Lung (tissue), 12 donors: Measurements from ENCODE around the gene TNFSF13B. TPM values are rescaled to one million over a fixed set of nuclear protein-coding genes. Genes with fewer than 3 reads are reported as not detected.
A peak's percentile ranks its signal among the peaks of the same experiment; 100 is the strongest.

Source experiments
- ATAC-seq: fragments of 200-7000 bp; cut with Tn5 transposase; one replicate; pipeline ENCODE4 v1.9.1; 2020; ENCODE audit warnings: moderate number of reproducible peaks; ENCODE audit not compliant: insufficient read depth, low FRiP score
- DNase-seq, 3 donors: peaks; one replicate each; pipeline ENCODE4 v3.0.0-alpha.2; 2013 to 2017
- H3K27ac ChIP-seq, 2 donors: one replicate each; pipeline ENCODE4 v1.5.1; 2013; ENCODE audit warnings: mild to moderate bottlenecking in 2 of 2, moderate library complexity in 2 of 2, control low read depth in 1 of 2, inconsistent platforms in 1 of 2, low read depth in 1 of 2, low read length in 1 of 2
- H3K27me3 ChIP-seq, 3 donors: one replicate each; pipeline ENCODE4 v1.5.1; 2013; ENCODE audit warnings: low read length in 2 of 3; ENCODE audit not compliant: control insufficient read depth in 3 of 3, insufficient read depth in 3 of 3
- H3K36me3 ChIP-seq, 4 donors: one replicate each; pipeline ENCODE4 v1.5.1; 2013; ENCODE audit warnings: low read length in 4 of 4, mild to moderate bottlenecking in 1 of 4, moderate library complexity in 1 of 4; ENCODE audit not compliant: control insufficient read depth in 4 of 4, insufficient read depth in 4 of 4
- H3K4me1 ChIP-seq, 5 donors: one replicate each; pipeline ENCODE4 v1.5.1; 2013; ENCODE audit warnings: low read length in 5 of 5, mild to moderate bottlenecking in 2 of 5, moderate library complexity in 1 of 5; ENCODE audit not compliant: control insufficient read depth in 5 of 5, insufficient read depth in 5 of 5
- H3K4me3 ChIP-seq: one replicate; pipeline ENCODE4 v1.5.1; 2013; ENCODE audit warnings: mild to moderate bottlenecking, control low read depth, moderate library complexity
- H3K9ac ChIP-seq, 2 donors: one replicate each; pipeline ENCODE4 v1.5.1; 2013; ENCODE audit warnings: low read length in 2 of 2, control low read depth in 1 of 2; ENCODE audit not compliant: insufficient read depth in 1 of 2
- H3K9me3 ChIP-seq, 4 donors: one replicate each; pipeline ENCODE4 v1.5.1; 2013; ENCODE audit warnings: low read length in 3 of 4, mild to moderate bottlenecking in 1 of 4, moderate library complexity in 1 of 4; ENCODE audit not compliant: control insufficient read depth in 4 of 4, insufficient read depth in 3 of 4
- CTCF ChIP-seq: IDR thresholded peaks from 2 replicates; pipeline ENCODE4 v1.5.1; 2012; ENCODE audit warnings: mild to moderate bottlenecking; ENCODE audit errors: control extremely low read depth, extremely low read depth
- WGBS, 2 donors: extraction: QIAGEN DNeasy Blood & Tissue Kit; methylation state at CpG; one replicate each; pipeline ENCODE4 v1.1.7; 2013; 5-methylcytosine and 5-hydroxymethylcytosine counted together
- polyA plus RNA-seq, 2 donors: library from polyadenylated mRNA; stranded (reverse); fragments of 200-250 nt; gene quantifications; one replicate each; pipeline ENCODE4 v1.2.1, GENCODE V29; 2013
- total RNA-seq, 2 donors: library from RNA; depleted of rRNA in 1 of 2; stranded (reverse); fragments of >200 nt in 1 of 2; gene quantifications; one replicate each; pipeline ENCODE4 v1.2.1, GENCODE V29; 2014 to 2021
- donor health status: control.
- donor health status: control.
- donor health status: Bipolar disorder and iron deficiency.
- donor health status: healthy.
- donor health status: DM: yes; HTN: yes; CAD: no.

TNFSF13B gene
- total and polyA plus RNA-seq, 4 donors: 6.0 to 32.9 (median 24.9) TPM

- Histone ChIP-seq H3K4me1 (no peaks in the 10 kb centered on the region), H3K36me3 (no peaks in the 10 kb centered on the region), H3K27me3 (no peaks in the 10 kb centered on the region), H3K9ac (no peak overlapping the region), H3K9me3 (no peaks in the 10 kb centered on the region), H3K27ac (no peak overlapping the region), H3K4me3 (no peak overlapping the region)
- ATAC-seq (no peak), DNase-seq (peak in 1 of 3 donors; percentile 53)
- WGBS, 2 donors: 36 to 82% methylated on average over 3 of the region's 3 CpGs
- TF ChIP-seq CTCF: no peak
These were observed 13.6 kb downstream of the TNFSF13B start for GRCh38 chr13:108283110-108283509.

GRCh38 chr13:108288741-108289140 is 19.2 kb downstream of the TNFSF13B start:
- ATAC-seq (no peak), DNase-seq (no peak)
- no peak overlapping the region for H3K27ac ChIP-seq
- H3K4me3 ChIP-seq: no peak overlapping the region
- WGBS, 2 donors: 72 to 84% methylated on average over 6 of the region's 6 CpGs
- no peak for TF ChIP-seq CTCF
- no peaks in the 10 kb centered on the region for H3K36me3 ChIP-seq
- H3K9me3 ChIP-seq: no peaks in the 10 kb centered on the region
- H3K9ac ChIP-seq: no peak overlapping the region
- H3K4me1 ChIP-seq: no peaks in the 10 kb centered on the region
- no peaks in the 10 kb centered on the region for H3K27me3 ChIP-seq

- TF ChIP-seq CTCF: no peak
- WGBS, 2 donors: 16 to 43% methylated on average over 1 of the region's 1 CpG
- Histone ChIP-seq H3K4me1 (no peaks in the 10 kb centered on the region), H3K4me3 (no peak overlapping the region), H3K27me3 (no peaks in the 10 kb centered on the region), H3K36me3 (no peaks in the 10 kb centered on the region), H3K9me3 (no peaks in the 10 kb centered on the region), H3K27ac (no peak overlapping the region), H3K9ac (no peak overlapping the region)
- no peak for ATAC-seq
- DNase-seq: no peak
These were observed 20.3 kb downstream of the TNFSF13B start for GRCh38 chr13:108289819-108290218.

GRCh38 chr13:108297114-108297513 is 27.6 kb downstream of the TNFSF13B start:
- no peaks in the 10 kb centered on the region for H3K27me3 ChIP-seq
- ATAC-seq (no peak), DNase-seq (no peak)
- H3K27ac ChIP-seq: no peak overlapping the region
- H3K4me3 ChIP-seq: no peak overlapping the region
- no peaks in the 10 kb centered on the region for H3K9me3 ChIP-seq
- H3K9ac ChIP-seq: no peak overlapping the region
- no peaks in the 10 kb centered on the region for H3K4me1 ChIP-seq
- 96 to 100% methylated on average over 1 of the region's 1 CpG for WGBS, 2 donors
- TF ChIP-seq CTCF: no peak
- H3K36me3 ChIP-seq: no peaks in the 10 kb centered on the region
